Stomach (tissue), 9 donors: Measurements from ENCODE around the gene KLF13. TPM values are rescaled to one million over a fixed set of nuclear protein-coding genes. Genes with fewer than 3 reads are reported as not detected.

Experiments used
- DNase-seq, 2 donors: peaks; one replicate each; pipeline versions ENCODE4 v3.0.0 to v3.0.0-alpha.2; 2013 to 2019
- H3K27ac ChIP-seq, 5 donors: fragments of 200-600 bp in 4 of 5; sonication (generic) in 4 of 5; one replicate each; pipeline ENCODE4 v1.5.1; 2013 to 2019; ENCODE audit warnings: mild to moderate bottlenecking in 1 of 5, moderate library complexity in 1 of 5
- H3K27me3 ChIP-seq, 3 donors: fragments of 200-600 bp; sonication (generic); one replicate each; pipeline ENCODE4 v1.5.1; 2017 to 2019; ENCODE audit warnings: mixed run types in 1 of 3
- H3K36me3 ChIP-seq, 4 donors: fragments of 200-600 bp; sonication (generic); 1 replicate in 3 of 4; 2 replicates in 1 of 4; pipeline ENCODE4 v1.5.1; 2016 to 2019
- H3K4me1 ChIP-seq, 4 donors: fragments of 200-600 bp; sonication (generic); one replicate each; pipeline ENCODE4 v1.5.1; 2016 to 2019
- H3K4me3 ChIP-seq, 4 donors: fragments of 200-600 bp; sonication (generic) in 3 of 4; one replicate each; pipeline ENCODE4 v1.5.1; 2016 to 2019; ENCODE audit warnings: mild to moderate bottlenecking in 1 of 4
- H3K9me3 ChIP-seq, 4 donors: fragments of 200-600 bp; sonication (generic); one replicate each; pipeline ENCODE4 v1.5.1; 2016 to 2019
- EP300 ChIP-seq: sonication (generic); formaldehyde crosslinking; IDR thresholded peaks from one replicate; pipeline ENCODE4 v1.6.1; 2017; ENCODE audit warnings: antibody characterized with exemption
- POLR2A ChIP-seq, 4 donors: fragments of 450-650 bp; IDR thresholded peaks; one replicate each; pipeline ENCODE4 v1.6.1; 2016; ENCODE audit warnings: antibody characterized with exemption in 4 of 4, control low read depth in 2 of 4, mild to moderate bottlenecking in 1 of 4, moderate library complexity in 1 of 4
- POLR2AphosphoS5 ChIP-seq, 3 donors: sonication (generic); formaldehyde crosslinking; IDR thresholded peaks; one replicate each; pipeline ENCODE4 v1.6.1; 2016; ENCODE audit warnings: antibody characterized with exemption in 3 of 3
- WGBS, 5 donors: extraction: QIAGEN DNeasy Blood & Tissue Kit in 3 of 5; methylation state at CpG; one replicate each; pipeline versions ENCODE4 v1.1.5 to v1.1.7; 2013 to 2018; 5-methylcytosine and 5-hydroxymethylcytosine counted together
- intact Hi-C: fragments of 100-400 bp; cut with DNase I; formaldehyde crosslinking; loops from one replicate; pipeline ENCODE4 v1.15.1; 2023; ENCODE audit warnings: low total_unique reads
- polyA plus RNA-seq, 3 donors: library from polyadenylated mRNA; stranded (reverse); fragments of 200-250 nt; gene quantifications; one replicate each; pipeline ENCODE4 v1.2.3, GENCODE V29; 2013
- total RNA-seq, 5 donors: library from RNA; depleted of rRNA; stranded (reverse); fragments of >200 nt; gene quantifications; one replicate each; pipeline versions ENCODE4 v1.1.0 to v1.2.3, GENCODE V29; 2014 to 2016
- TF ChIP-seq, protein P1 (sequence below), 7 experiments: fragments of 450-650 bp in 4 of 7; fragments of 200-600 bp in 3 of 7; sonication (generic) in 3 of 7; IDR thresholded peaks; one replicate each; pipeline ENCODE4 v1.5.1; 2016 to 2019; ENCODE audit warnings: antibody characterized with exemption in 7 of 7, control low read depth in 2 of 7, mild to moderate bottlenecking in 1 of 7
- donor health status: healthy with polysubstance abuse.
- donor health status: Bipolar disorder and iron deficiency.
- donor health status: healthy.

KLF13 gene
- total and polyA plus RNA-seq, 8 donors, result 9.3 to 74.0 (median 33.3) TPM

DNA sequence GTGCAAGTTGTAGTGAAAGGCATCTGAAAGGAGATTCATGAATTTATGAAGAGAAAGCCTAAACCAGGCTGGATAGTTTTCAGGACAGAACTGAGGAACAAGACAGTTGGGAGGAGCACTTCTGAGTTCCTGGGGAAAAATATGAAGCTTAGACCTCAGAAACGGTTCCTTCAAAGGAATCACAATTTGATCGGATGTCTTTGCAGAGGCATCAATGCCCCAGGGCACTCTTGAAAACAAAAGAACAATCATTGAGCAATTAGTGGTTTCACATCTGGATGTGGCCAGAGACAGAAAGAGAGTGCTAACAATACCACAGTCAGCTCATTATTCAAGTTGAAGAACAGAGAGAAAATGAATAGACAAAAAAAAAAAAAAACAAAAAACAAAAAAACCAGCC lies 86.2 kb downstream of the KLF13 start:
- DNase-seq, result no peak
- H3K27ac ChIP-seq, result no peak overlapping the region
- H3K4me3 ChIP-seq, result no peak overlapping the region
- TF ChIP-seq, protein P1, sequence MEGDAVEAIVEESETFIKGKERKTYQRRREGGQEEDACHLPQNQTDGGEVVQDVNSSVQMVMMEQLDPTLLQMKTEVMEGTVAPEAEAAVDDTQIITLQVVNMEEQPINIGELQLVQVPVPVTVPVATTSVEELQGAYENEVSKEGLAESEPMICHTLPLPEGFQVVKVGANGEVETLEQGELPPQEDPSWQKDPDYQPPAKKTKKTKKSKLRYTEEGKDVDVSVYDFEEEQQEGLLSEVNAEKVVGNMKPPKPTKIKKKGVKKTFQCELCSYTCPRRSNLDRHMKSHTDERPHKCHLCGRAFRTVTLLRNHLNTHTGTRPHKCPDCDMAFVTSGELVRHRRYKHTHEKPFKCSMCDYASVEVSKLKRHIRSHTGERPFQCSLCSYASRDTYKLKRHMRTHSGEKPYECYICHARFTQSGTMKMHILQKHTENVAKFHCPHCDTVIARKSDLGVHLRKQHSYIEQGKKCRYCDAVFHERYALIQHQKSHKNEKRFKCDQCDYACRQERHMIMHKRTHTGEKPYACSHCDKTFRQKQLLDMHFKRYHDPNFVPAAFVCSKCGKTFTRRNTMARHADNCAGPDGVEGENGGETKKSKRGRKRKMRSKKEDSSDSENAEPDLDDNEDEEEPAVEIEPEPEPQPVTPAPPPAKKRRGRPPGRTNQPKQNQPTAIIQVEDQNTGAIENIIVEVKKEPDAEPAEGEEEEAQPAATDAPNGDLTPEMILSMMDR (IDR thresholded peaks at IDR 0.05), result no peak
- TF ChIP-seq EP300 (no peak), POLR2AphosphoS5 (IDR thresholded peaks at IDR 0.05) (no peak), POLR2A (IDR thresholded peaks at IDR 0.05) (no peak)
- H3K9me3 ChIP-seq, result peaks cover 0 to 8% (median 3%) of the 10 kb centered on the region in 4 donors
- intact Hi-C loops, result no loop called here
- WGBS, 5 donors, result 72 to 94% (median 86%) methylated on average over 2 of the region's 2 CpGs
- no peaks in the 10 kb centered on the region for H3K27me3 ChIP-seq
- H3K36me3 ChIP-seq, result no peaks in the 10 kb centered on the region
- no peaks in the 10 kb centered on the region for H3K4me1 ChIP-seq

- 79 to 95% (median 91%) methylated on average over 1 of the region's 1 CpG for WGBS, 5 donors
- TF ChIP-seq POLR2AphosphoS5 (IDR thresholded peaks at IDR 0.05) (no peak), POLR2A (IDR thresholded peaks at IDR 0.05) (no peak), EP300 (no peak)
- TF ChIP-seq, protein P1 (IDR thresholded peaks at IDR 0.05), result no peak
- no peaks in the 10 kb centered on the region for H3K4me1 ChIP-seq
Measured at GRCh38 chr15:31415201-31415600, 88.6 kb downstream of the KLF13 start.

DNA sequence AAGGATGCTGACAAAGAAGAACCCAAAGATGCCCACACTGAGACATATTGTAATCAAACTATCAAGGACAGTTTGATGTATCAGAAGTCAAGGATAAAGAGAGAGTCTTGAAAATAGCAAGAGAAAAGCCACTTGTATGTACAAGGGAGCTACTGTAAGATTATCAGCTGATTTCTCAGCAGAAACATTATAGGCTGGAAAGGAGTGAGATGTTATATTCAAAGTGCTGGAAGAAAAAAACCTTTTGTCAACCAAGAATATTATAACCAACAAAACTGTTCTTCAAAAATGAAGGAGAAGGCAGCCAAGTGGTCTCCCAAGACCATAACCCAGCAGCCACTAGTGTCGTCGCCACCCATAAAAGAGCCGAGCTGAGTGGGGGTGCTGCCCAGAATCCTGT lies 93.2 kb downstream of the KLF13 start:
- Histone ChIP-seq H3K4me3 (no peak overlapping the region), H3K36me3 (no peaks in the 10 kb centered on the region), H3K4me1 (no peaks in the 10 kb centered on the region), H3K9me3 (peaks cover 0 to 19% (median 12%) of the 10 kb centered on the region in 4 donors), H3K27me3 (no peaks in the 10 kb centered on the region), H3K27ac (no peak overlapping the region)
- TF ChIP-seq, protein P1 (IDR thresholded peaks at IDR 0.05), result no peak
- TF ChIP-seq POLR2AphosphoS5 (IDR thresholded peaks at IDR 0.05) (no peak), EP300 (no peak), POLR2A (IDR thresholded peaks at IDR 0.05) (no peak)
- 94 to 100% (median 97%) methylated on average over 3 of the region's 3 CpGs for WGBS, 5 donors
- intact Hi-C loops, result no loop called here
- DNase-seq, result no peak

More at GRCh38 chr15:31415201-31415600, 88.6 kb downstream of the KLF13 start:
- Histone ChIP-seq H3K36me3 (no peaks in the 10 kb centered on the region), H3K27me3 (no peaks in the 10 kb centered on the region), H3K9me3 (peaks cover 0 to 16% (median 10%) of the 10 kb centered on the region in 4 donors), H3K4me3 (no peak overlapping the region), H3K27ac (no peak overlapping the region)
- DNase-seq, result no peak
- intact Hi-C loops, result no loop called here

GRCh38 chr15:31427411-31427810 lies 100.8 kb downstream of the KLF13 start:
- no peaks in the 10 kb centered on the region for H3K27me3 ChIP-seq

More at GRCh38 chr15:31427411-31427810, 100.8 kb downstream of the KLF13 start:
- no peak for DNase-seq
- intact Hi-C loops, result no loop called here
- Histone ChIP-seq H3K36me3 (no peaks in the 10 kb centered on the region), H3K4me3 (no peak overlapping the region), H3K4me1 (no peaks in the 10 kb centered on the region), H3K9me3 (no peaks in the 10 kb centered on the region), H3K27ac (no peak overlapping the region)
- TF ChIP-seq POLR2AphosphoS5 (IDR thresholded peaks at IDR 0.05) (no peak), EP300 (no peak), POLR2A (IDR thresholded peaks at IDR 0.05) (no peak)
- TF ChIP-seq, protein P1 (IDR thresholded peaks at IDR 0.05), result no peak
- 93 to 100% (median 96%) methylated on average over 1 of the region's 1 CpG for WGBS, 5 donors

Other genes starting within 250 kb of the KLF13 start
- not detected for gene TRPM1, start 225.1 kb upstream of the KLF13 start, total RNA-seq
- under 1 TPM in 1 of 3 donors, not detected in 2; 0.15 TPM for gene TRPM1, start 225.1 kb upstream of the KLF13 start, polyA plus RNA-seq